OCI-LY7 (cell line): ENCODE results near the gene TSN.

Source experiments
- CTCF ChIP-seq: fragments of 200-600 bp; sonication (generic); conservative IDR thresholded peaks from 2 replicates; pipeline ENCODE4 v1.5.1; 2014; ENCODE audit warnings: mild to moderate bottlenecking, antibody characterized with exemption, low read length, moderate library complexity, mixed read lengths
- EZH2phosphoT487 ChIP-seq: fragments of 200-600 bp; sonication (generic); IDR thresholded peaks from 2 replicates; pipeline ENCODE4 v1.6.1; 2018; ENCODE audit warnings: low read depth, borderline replicate concordance, mild to moderate bottlenecking, mixed run types, antibody characterized with exemption, low read length, moderate library complexity, mixed read lengths

GRCh38 chr2:121793816-121794215 lies 38.4 kb downstream of the TSN start:
- TF ChIP-seq EZH2phosphoT487 = no peak
- TF ChIP-seq CTCF = no peak
